ENCODE measurements around the gene BMAL1. TPM values are rescaled to one million over a fixed set of nuclear protein-coding genes. Genes with fewer than 3 reads are reported as not detected.
A peak's percentile ranks its signal among the peaks of the same experiment; 100 is the strongest.

Gene BMAL1
- total RNA-seq, 2 experiments from 2014 or later, result 21.5 to 22.7 TPM

DNA sequence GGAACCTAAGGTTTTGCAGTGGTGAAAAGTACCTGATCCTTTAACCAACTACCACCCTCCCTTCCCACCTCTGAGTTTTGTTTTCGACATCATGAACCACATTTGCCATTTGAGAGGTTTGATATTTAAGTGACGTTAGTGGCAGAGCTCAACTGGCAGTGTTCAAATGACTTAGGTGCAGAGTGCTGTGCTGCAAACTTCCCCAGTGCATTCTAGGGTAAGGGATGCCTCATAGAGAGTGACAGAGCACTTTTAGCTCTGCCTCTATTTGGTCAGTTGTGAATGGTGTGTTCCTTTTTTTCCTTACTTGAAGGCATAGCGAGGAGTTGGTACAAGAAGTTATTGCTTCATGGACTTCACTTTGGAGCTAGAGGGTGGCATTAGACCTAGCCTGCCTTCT, 9.4 kb downstream of the BMAL1 start:
- DNase-seq (peak; percentile 77), ATAC-seq (peak; percentile 89)
- TF ChIP-seq, protein P1, sequence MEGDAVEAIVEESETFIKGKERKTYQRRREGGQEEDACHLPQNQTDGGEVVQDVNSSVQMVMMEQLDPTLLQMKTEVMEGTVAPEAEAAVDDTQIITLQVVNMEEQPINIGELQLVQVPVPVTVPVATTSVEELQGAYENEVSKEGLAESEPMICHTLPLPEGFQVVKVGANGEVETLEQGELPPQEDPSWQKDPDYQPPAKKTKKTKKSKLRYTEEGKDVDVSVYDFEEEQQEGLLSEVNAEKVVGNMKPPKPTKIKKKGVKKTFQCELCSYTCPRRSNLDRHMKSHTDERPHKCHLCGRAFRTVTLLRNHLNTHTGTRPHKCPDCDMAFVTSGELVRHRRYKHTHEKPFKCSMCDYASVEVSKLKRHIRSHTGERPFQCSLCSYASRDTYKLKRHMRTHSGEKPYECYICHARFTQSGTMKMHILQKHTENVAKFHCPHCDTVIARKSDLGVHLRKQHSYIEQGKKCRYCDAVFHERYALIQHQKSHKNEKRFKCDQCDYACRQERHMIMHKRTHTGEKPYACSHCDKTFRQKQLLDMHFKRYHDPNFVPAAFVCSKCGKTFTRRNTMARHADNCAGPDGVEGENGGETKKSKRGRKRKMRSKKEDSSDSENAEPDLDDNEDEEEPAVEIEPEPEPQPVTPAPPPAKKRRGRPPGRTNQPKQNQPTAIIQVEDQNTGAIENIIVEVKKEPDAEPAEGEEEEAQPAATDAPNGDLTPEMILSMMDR (IDR thresholded peaks at IDR 0.05), result no peak
- intact Hi-C loops (cut with micrococcal nuclease), result loop anchor here (5.0 kb wide), 1 partner anchor 50 kb away; no protein-coding TSS in a partner anchor
- CTCF ChIA-PET, result interaction anchor here (0.8 to 5.0 kb wide), 10 partner anchors 8 to 99 kb away, joined by 3 to 41 read pairs (median 4); no protein-coding TSS in a partner anchor
- peak overlapping the region; percentile 16 for H3K4me3 Mint-ChIP-seq
- peaks cover 3% of the 10 kb centered on the region for H3K36me3 Mint-ChIP-seq (ENCODE audit: low read depth)
- POLR2A ChIA-PET, result interaction anchor here (0.7 to 2.6 kb wide), 10 partner anchors 9 to 177 kb away, joined by 3 to 15 read pairs (median 3); no protein-coding TSS in a partner anchor
- H3K4me1 Mint-ChIP-seq (ENCODE audit: low read depth), result peaks cover 92% of the 10 kb centered on the region
- H3K9me3 Mint-ChIP-seq, result no peaks in the 10 kb centered on the region
- no peaks in the 10 kb centered on the region for H3K27me3 Mint-ChIP-seq
- peak overlapping the region; percentile 82 for H3K27ac Mint-ChIP-seq

DNA sequence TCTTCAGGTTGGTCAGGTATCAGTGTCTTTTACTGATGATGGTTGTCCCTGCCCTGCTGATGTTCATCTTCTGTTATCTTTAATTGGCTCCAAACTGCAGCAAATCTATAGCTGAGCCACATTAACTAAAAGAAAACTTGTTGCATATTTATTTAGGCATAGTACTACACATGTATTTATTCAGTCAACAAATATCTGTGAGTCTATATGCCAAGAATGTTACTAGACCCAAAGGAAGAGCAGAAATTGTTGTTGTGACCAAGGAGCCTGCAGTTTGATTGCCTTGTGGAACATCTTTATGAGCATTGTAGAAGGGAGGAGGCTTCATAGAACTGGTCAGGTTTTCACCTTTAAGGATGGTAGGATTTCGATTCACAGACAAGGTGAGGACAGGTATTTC, 10.1 kb downstream of the BMAL1 start:
- H3K36me3 Mint-ChIP-seq (ENCODE audit: low read depth), result peaks cover 3% of the 10 kb centered on the region
- H3K9me3 Mint-ChIP-seq, result no peaks in the 10 kb centered on the region
- TF ChIP-seq, protein P1 (IDR thresholded peaks at IDR 0.05), result no peak
- H3K27me3 Mint-ChIP-seq, result no peaks in the 10 kb centered on the region
- ChIA-PET POLR2A (interaction anchor here (1.0 to 2.6 kb wide), 5 partner anchors 9 to 50 kb away, joined by 3 to 15 read pairs (median 5); no protein-coding TSS in a partner anchor), CTCF (interaction anchor here (0.8 to 5.0 kb wide), 6 partner anchors 9 to 98 kb away, joined by 3 to 41 read pairs (median 4); no protein-coding TSS in a partner anchor)
- peaks cover 90% of the 10 kb centered on the region for H3K4me1 Mint-ChIP-seq (ENCODE audit: low read depth)
- peak overlapping the region; percentile 7 for H3K4me3 Mint-ChIP-seq
- intact Hi-C loops (cut with micrococcal nuclease), result loop anchor here (5.0 kb wide), 1 partner anchor 50 kb away; no protein-coding TSS in a partner anchor
- H3K27ac Mint-ChIP-seq, result peak overlapping the region; percentile 82
- ATAC-seq (no peak), DNase-seq (no peak)

DNA sequence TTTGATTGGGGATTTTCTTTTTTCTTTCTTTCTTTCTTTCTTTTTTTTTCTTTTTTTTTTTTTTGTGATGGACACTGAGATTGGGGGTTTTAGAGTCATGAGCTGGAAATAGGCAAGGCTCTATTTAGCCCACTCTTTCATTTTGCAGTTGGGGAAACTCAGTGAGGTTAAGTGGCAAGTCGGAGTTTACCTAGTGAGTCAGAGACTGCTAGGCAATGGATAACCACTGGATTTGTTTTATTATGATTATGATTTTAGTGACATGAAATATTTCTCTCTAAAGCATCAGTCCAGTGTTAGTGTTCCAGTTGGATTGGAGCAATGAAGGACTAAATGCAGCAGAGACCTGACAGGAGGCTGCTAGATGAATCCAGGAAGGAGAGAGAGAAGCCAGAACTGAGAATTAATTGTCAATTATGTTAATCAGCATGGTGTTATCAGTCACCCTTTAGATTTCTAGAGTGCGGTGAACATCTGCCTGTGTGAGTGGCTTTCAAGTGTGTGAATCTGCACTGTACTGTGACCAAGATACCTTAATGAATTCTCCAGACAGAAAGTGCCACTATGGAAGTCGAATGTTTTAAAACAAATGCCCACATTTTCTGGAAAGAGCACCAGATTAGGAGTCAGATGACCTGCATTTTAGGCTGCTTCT, 10.9 kb downstream of the BMAL1 start:
- no peak overlapping the region for H3K4me3 Mint-ChIP-seq

DNA sequence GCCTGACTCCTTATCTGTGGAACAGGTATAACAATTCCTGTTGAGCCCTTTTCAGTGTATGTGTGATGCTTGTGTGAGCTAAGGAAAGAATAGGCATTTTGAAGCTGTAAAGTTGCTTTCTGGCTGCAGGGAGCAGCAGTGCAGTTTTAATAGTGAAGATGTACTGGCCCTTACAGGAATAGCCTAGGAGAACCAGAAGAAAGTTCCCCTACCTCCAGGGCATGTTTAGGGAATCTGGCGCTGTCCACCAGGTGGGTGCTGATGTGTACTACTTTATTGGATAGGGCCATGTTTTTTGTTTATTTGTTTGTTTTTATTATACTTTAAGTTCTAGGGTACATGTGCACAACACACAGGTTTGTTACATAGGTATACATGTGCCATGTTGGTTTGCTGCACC, 11.5 kb downstream of the BMAL1 start:
- Mint-ChIP-seq H3K9me3 (no peaks in the 10 kb centered on the region), H3K4me3 (no peak overlapping the region), H3K36me3 (ENCODE audit: low read depth) (peaks cover 3% of the 10 kb centered on the region), H3K27me3 (no peaks in the 10 kb centered on the region), H3K4me1 (ENCODE audit: low read depth) (peaks cover 89% of the 10 kb centered on the region), H3K27ac (peak overlapping the region; percentile 85)
- DNase-seq (no peak), ATAC-seq (no peak)
- POLR2A ChIA-PET, result interaction anchor here (0.6 kb wide), 1 partner anchor 9 kb away, joined by 3 read pairs; no protein-coding TSS in a partner anchor
- intact Hi-C loops (cut with micrococcal nuclease), result loop anchor here (5.0 kb wide), 1 partner anchor 48 kb away; no protein-coding TSS in a partner anchor
- CTCF ChIA-PET, result interaction anchor here (1.4 to 5.0 kb wide), 2 partner anchors 14 to 47 kb away, joined by 3 to 41 read pairs; no protein-coding TSS in a partner anchor
- TF ChIP-seq, protein P1 (IDR thresholded peaks at IDR 0.05), result no peak

More for the DNA sequence above, 10.9 kb downstream of the BMAL1 start:
- H3K9me3 Mint-ChIP-seq, result no peaks in the 10 kb centered on the region
- peaks cover 89% of the 10 kb centered on the region for H3K4me1 Mint-ChIP-seq (ENCODE audit: low read depth)
- DNase-seq, result peak; percentile 42
- no peaks in the 10 kb centered on the region for H3K27me3 Mint-ChIP-seq
- ATAC-seq, result peak; percentile 37
- peaks cover 3% of the 10 kb centered on the region for H3K36me3 Mint-ChIP-seq (ENCODE audit: low read depth)
- POLR2A ChIA-PET, result interaction anchor here (2.6 kb wide), 1 partner anchor 10 kb away, joined by 15 read pairs; no protein-coding TSS in a partner anchor
- TF ChIP-seq, protein P1 (IDR thresholded peaks at IDR 0.05), result no peak
- CTCF ChIA-PET, result interaction anchor here (1.4 to 5.0 kb wide), 3 partner anchors 9 to 48 kb away, joined by 3 to 41 read pairs (median 12); no protein-coding TSS in a partner anchor
- intact Hi-C loops (cut with micrococcal nuclease), result loop anchor here (5.0 kb wide), 1 partner anchor 49 kb away; no protein-coding TSS in a partner anchor
- H3K27ac Mint-ChIP-seq, result peak overlapping the region; percentile 85
